Mesenchymal stem cell (in vitro differentiated cells and primary cell): ENCODE results near the gene DHPS.

Experiments used
- DNase-seq: peaks from one replicate; pipeline ENCODE4 v3.0.0-alpha.2; 2013
- H2AFZ ChIP-seq: one replicate; pipeline ENCODE4 v1.6.1; 2013; ENCODE audit warnings: low read depth, mild to moderate bottlenecking, control low read depth, inconsistent platforms, low read length, moderate library complexity
- H2AK5ac ChIP-seq: 2 replicates; pipeline ENCODE4 v1.6.1; 2013; ENCODE audit warnings: low read length, moderate library complexity, mild to moderate bottlenecking, inconsistent platforms; ENCODE audit not compliant: severe bottlenecking
- H2BK120ac ChIP-seq: one replicate; pipeline ENCODE4 v1.6.1; 2013; ENCODE audit warnings: low read depth, mild to moderate bottlenecking, inconsistent platforms, low read length, moderate library complexity
- H2BK12ac ChIP-seq, 2 experiments: one replicate each; pipeline ENCODE4 v1.6.1; 2013; ENCODE audit warnings: inconsistent platforms in 2 of 2, low read length in 2 of 2, mild to moderate bottlenecking in 2 of 2, moderate library complexity in 2 of 2, control low read depth in 1 of 2
- H2BK15ac ChIP-seq: one replicate; pipeline ENCODE4 v1.6.1; 2013; ENCODE audit warnings: mild to moderate bottlenecking, low read depth, inconsistent platforms; ENCODE audit not compliant: poor library complexity, severe bottlenecking
- H2BK5ac ChIP-seq: 2 replicates; pipeline ENCODE4 v1.6.1; 2013; ENCODE audit warnings: low read depth, mild to moderate bottlenecking, low read length, control low read depth, inconsistent platforms; ENCODE audit not compliant: poor library complexity, severe bottlenecking
- H3K14ac ChIP-seq, 2 experiments: one replicate each; pipeline ENCODE4 v1.6.1; 2013; ENCODE audit warnings: inconsistent platforms in 2 of 2, low read length in 2 of 2, control low read depth in 1 of 2, mild to moderate bottlenecking in 1 of 2, moderate library complexity in 1 of 2
- H3K18ac ChIP-seq, 2 experiments: one replicate each; pipeline ENCODE4 v1.6.1; 2013; ENCODE audit warnings: inconsistent platforms in 2 of 2, low read length in 2 of 2, control low read depth in 1 of 2, low read depth in 1 of 2, mild to moderate bottlenecking in 1 of 2
- H3K23ac ChIP-seq, 2 experiments: one replicate each; pipeline ENCODE4 v1.6.1; 2013; ENCODE audit warnings: inconsistent platforms in 2 of 2, low read length in 2 of 2, mild to moderate bottlenecking in 2 of 2, moderate library complexity in 2 of 2, control low read depth in 1 of 2
- H3K27ac ChIP-seq: 2 replicates; pipeline ENCODE4 v1.5.1; 2013; ENCODE audit warnings: mild to moderate bottlenecking, moderate library complexity, low read length, control low read depth, inconsistent platforms; ENCODE audit not compliant: poor library complexity, severe bottlenecking
- H3K27me3 ChIP-seq, 2 experiments: 2 replicates each; pipeline versions ENCODE4 v1.6.1 to v1.7.0; 2013; ENCODE audit warnings: low read length in 2 of 2, mild to moderate bottlenecking in 2 of 2, moderate library complexity in 2 of 2, control low read depth in 1 of 2, inconsistent platforms in 1 of 2; ENCODE audit not compliant: control insufficient read depth in 1 of 2, insufficient read depth in 1 of 2
- H3K36me3 ChIP-seq, 2 experiments: 2 replicates each; pipeline versions ENCODE4 v1.6.1 to v1.7.0; 2013; ENCODE audit warnings: low read length in 2 of 2, control low read depth in 1 of 2, inconsistent platforms in 1 of 2, low read depth in 1 of 2, mild to moderate bottlenecking in 1 of 2; ENCODE audit not compliant: insufficient read depth in 2 of 2, control insufficient read depth in 1 of 2
- H3K4ac ChIP-seq, 2 experiments: one replicate each; pipeline ENCODE4 v1.6.1; 2013; ENCODE audit warnings: inconsistent platforms in 2 of 2, low read length in 2 of 2, mild to moderate bottlenecking in 2 of 2, moderate library complexity in 2 of 2, control low read depth in 1 of 2, low read depth in 1 of 2
- H3K4me1 ChIP-seq: 2 replicates; pipeline ENCODE4 v1.6.1; 2013; ENCODE audit warnings: low read depth, low read length, control low read depth; ENCODE audit not compliant: control insufficient read depth, insufficient read depth
- H3K4me2 ChIP-seq: 2 replicates; pipeline ENCODE4 v1.6.1; 2013; ENCODE audit warnings: low read length, mild to moderate bottlenecking, inconsistent platforms; ENCODE audit not compliant: poor library complexity, severe bottlenecking
- H3K4me3 ChIP-seq, 2 experiments: 2 replicates each; pipeline versions ENCODE4 v1.5.1 to v1.7.0; 2013; ENCODE audit warnings: low read length in 2 of 2, mild to moderate bottlenecking in 2 of 2, control low read depth in 1 of 2, low read depth in 1 of 2; ENCODE audit not compliant: insufficient read depth in 1 of 2
- H3K79me1 ChIP-seq: replicated peaks from 2 replicates; pipeline ENCODE4 v1.6.1; 2013; ENCODE audit warnings: mild to moderate bottlenecking, control low read depth, low read length, inconsistent platforms; ENCODE audit not compliant: poor library complexity, severe bottlenecking
- H3K9ac ChIP-seq: 2 replicates; pipeline ENCODE4 v1.7.0; 2013; ENCODE audit warnings: mild to moderate bottlenecking, low read length, moderate library complexity
- H3K9me3 ChIP-seq: 2 replicates; pipeline ENCODE4 v1.7.0; 2013; ENCODE audit warnings: mild to moderate bottlenecking, low read length; ENCODE audit not compliant: control insufficient read depth
- H4K8ac ChIP-seq: one replicate; pipeline ENCODE4 v1.6.1; 2013; ENCODE audit warnings: inconsistent platforms, mild to moderate bottlenecking, low read length, moderate library complexity
- H4K91ac ChIP-seq: one replicate; pipeline ENCODE4 v1.6.1; 2013; ENCODE audit warnings: mild to moderate bottlenecking, low read length, inconsistent platforms
- WGBS: methylation state at CpG from one replicate; pipeline ENCODE4 v1.1.7; 2013; ENCODE audit warnings: mixed read lengths; 5-methylcytosine and 5-hydroxymethylcytosine counted together

DHPS gene

DNA sequence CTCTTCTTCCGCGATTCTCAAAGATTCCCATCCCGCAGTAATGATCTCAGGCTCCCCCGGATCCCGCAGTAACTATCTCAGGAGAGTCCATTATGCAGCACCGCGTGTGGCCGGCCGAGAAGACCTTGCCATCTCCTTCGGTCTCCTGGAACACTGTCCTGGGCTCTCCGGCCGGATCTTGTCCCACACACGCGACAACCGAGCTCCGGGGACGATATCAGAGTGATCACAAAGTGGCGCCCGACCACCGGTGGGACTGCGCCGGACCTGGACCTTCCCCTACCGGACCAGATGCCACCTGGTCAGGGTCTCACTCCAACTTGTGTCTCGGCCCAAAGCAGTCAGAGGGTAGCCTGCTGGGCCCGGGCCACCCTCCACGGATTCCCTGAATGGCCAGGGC is 39.2 kb downstream of the DHPS start:
- Histone ChIP-seq H3K4me1 (peaks cover 6% of the 10 kb centered on the region), H3K36me3 (peaks cover 0 to 9% of the 10 kb centered on the region in 2 experiments), H3K18ac (no peak overlapping the region), H3K23ac (no peak overlapping the region), H2BK15ac (no peak overlapping the region), H3K27me3 (no peaks in the 10 kb centered on the region), H4K8ac (no peak overlapping the region), H2BK120ac (no peak overlapping the region), H2AFZ (no peak overlapping the region), H2BK12ac (no peak overlapping the region), H3K14ac (no peak overlapping the region), H2AK5ac (no peak overlapping the region), H3K4me2 (no peak overlapping the region), H4K91ac (no peak overlapping the region), H3K9me3 (no peaks in the 10 kb centered on the region), H3K4me3 (peak overlapping the region in 1 of 2 experiments; percentile 8), H3K9ac (no peak overlapping the region), H3K4ac (no peak overlapping the region), H3K27ac (no peak overlapping the region), H2BK5ac (no peak overlapping the region), H3K79me1 (no peaks in the 10 kb centered on the region)
- DNase-seq: no peak
- WGBS: 96% methylated on average over 26 of the region's 26 CpGs

DNA sequence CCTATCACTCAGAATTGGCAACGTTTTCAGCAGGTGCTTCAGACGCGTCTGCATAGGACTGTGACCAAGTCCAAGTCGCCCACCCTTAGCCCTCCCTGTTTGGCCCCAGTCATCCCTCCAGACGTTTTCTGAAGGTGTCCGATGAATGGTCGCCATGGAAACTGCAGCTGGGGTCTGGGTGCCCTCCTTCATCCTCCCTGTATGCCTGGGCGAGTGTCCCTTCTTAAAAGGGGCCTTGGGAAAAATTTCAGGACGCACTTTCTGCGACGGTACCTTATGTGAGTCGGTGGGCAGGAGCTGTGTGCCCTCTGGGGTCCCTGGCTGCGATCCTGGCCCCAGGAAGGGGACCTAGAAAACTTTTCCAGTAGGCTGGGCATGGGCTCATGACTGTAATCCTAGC is 40.2 kb downstream of the DHPS start:
- WGBS: 85% methylated on average over 13 of the region's 13 CpGs
- H3K18ac ChIP-seq: no peak overlapping the region

DNA sequence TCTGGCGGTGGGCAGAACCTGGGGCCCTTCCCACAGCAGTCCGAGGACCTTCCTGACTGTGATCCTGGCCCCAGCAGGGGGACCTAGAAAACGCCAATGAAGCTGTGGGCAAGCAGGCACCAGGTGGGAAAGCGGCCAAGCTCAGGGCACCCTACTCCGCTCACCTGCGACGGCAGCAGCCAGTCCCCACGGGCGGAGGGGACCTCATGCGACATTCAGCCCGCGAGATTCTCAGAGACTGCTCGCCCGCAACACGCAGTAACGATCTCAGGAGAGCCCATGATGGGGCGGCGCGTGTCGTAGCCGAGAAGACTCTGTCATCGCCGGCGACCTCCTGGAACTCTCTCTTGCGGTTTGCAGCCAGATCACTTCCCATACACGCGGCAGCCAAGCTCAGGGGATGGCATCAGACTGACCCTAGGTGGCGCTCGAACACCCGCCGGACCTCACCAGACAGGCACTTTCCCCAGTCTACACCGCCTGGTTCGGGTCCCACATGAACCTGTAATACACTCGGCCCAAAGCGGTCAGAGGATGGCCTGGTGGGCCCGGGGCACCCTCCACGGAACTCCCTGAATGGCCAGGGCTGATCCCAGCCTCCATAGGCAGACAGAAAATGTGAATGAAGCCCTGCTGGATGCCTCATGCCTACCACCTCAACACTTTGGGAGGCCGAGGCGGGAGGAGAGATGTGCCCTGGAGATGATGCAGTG is 41.6 kb downstream of the DHPS start:
- H3K27me3 ChIP-seq: no peaks in the 10 kb centered on the region
- peak overlapping the region in 1 of 2 experiments; percentile 35 for H3K14ac ChIP-seq
- H3K36me3 ChIP-seq: no peaks in the 10 kb centered on the region
- H3K9ac ChIP-seq: peak overlapping the region; percentile 74
- no peak overlapping the region for H3K18ac ChIP-seq
- H3K9me3 ChIP-seq: no peaks in the 10 kb centered on the region
- peak overlapping the region; percentile 20 for H3K4me2 ChIP-seq
- no peak overlapping the region for H2BK120ac ChIP-seq
- H2BK15ac ChIP-seq: no peak overlapping the region
- H2AK5ac ChIP-seq: no peak overlapping the region
- H2AFZ ChIP-seq: no peak overlapping the region
- peak overlapping the region; percentile 66 for H4K8ac ChIP-seq
- no peak overlapping the region for H3K27ac ChIP-seq
- no peak overlapping the region for H3K4ac ChIP-seq
- peak overlapping the region; percentile 52 for H4K91ac ChIP-seq
- WGBS: 19% methylated on average over 39 of the region's 39 CpGs
- H3K79me1 ChIP-seq: no peaks in the 10 kb centered on the region
- no peak overlapping the region for H3K23ac ChIP-seq
- peak overlapping the region in 1 of 2 experiments; percentile 66 for H3K4me3 ChIP-seq
- no peak overlapping the region for H2BK5ac ChIP-seq
- no peak overlapping the region for H2BK12ac ChIP-seq
- peaks cover 6% of the 10 kb centered on the region for H3K4me1 ChIP-seq
- peak; percentile 84 for DNase-seq

More for the DNA sequence above, 40.2 kb downstream of the DHPS start:
- Histone ChIP-seq H4K8ac (no peak overlapping the region), H2BK15ac (no peak overlapping the region), H2BK120ac (no peak overlapping the region), H3K9ac (no peak overlapping the region), H3K27me3 (no peaks in the 10 kb centered on the region), H3K14ac (no peak overlapping the region), H2BK5ac (no peak overlapping the region), H3K4me3 (no peak overlapping the region), H3K4me1 (peaks cover 6% of the 10 kb centered on the region), H2AFZ (no peak overlapping the region), H3K23ac (no peak overlapping the region), H2BK12ac (no peak overlapping the region), H3K79me1 (no peaks in the 10 kb centered on the region), H4K91ac (no peak overlapping the region), H3K9me3 (no peaks in the 10 kb centered on the region), H3K36me3 (peaks cover 0 to 1% of the 10 kb centered on the region in 2 experiments), H3K4me2 (no peak overlapping the region), H3K4ac (no peak overlapping the region), H3K27ac (no peak overlapping the region), H2AK5ac (no peak overlapping the region)
- no peak for DNase-seq

DNA sequence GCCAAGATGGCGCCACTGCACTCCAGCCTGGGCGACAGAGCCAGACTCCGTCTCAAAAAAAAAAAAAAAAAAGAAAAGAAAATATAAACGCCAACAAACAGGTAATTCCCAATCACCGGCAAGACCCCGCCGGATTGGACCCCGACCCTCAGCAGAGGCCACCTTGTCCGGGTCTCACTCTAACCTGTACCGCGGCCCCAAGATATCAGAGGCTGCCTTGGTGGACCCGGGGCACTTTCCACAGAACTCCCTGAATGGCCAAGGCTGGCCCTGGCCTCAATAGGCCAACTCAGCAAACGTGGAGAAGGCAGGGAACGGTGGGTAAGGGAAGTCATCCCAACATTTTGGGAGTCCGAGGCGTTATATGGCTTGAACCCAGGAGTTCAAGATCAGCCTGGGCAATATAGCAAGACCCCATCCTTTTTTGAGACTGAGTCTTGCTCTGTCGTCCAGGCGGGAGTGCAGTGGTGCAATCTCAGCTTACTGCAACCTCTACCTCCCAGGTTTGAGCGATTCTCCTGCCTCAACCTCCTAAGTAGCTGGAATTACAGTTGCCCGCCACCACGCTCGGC is 43.0 kb downstream of the DHPS start:
- Histone ChIP-seq H3K27ac (no peak overlapping the region), H3K9me3 (no peaks in the 10 kb centered on the region), H3K4me2 (no peak overlapping the region), H2AFZ (no peak overlapping the region), H3K36me3 (no peaks in the 10 kb centered on the region), H3K4me3 (no peak overlapping the region), H4K91ac (no peak overlapping the region), H2BK5ac (no peak overlapping the region), H4K8ac (no peak overlapping the region), H2BK15ac (no peak overlapping the region), H3K18ac (no peak overlapping the region), H3K4ac (no peak overlapping the region), H3K79me1 (no peaks in the 10 kb centered on the region), H3K27me3 (no peaks in the 10 kb centered on the region), H3K9ac (no peak overlapping the region), H3K14ac (no peak overlapping the region), H2BK12ac (no peak overlapping the region), H3K4me1 (peaks cover 6% of the 10 kb centered on the region), H2BK120ac (no peak overlapping the region), H3K23ac (no peak overlapping the region), H2AK5ac (no peak overlapping the region)
- DNase-seq: no peak
- 97% methylated on average over 22 of the region's 22 CpGs for WGBS
